ENCODE measurements around the gene FAT2.
A peak's percentile ranks its signal among the peaks of the same experiment; 100 is the strongest.

Gene FAT2

GRCh38 chr5:151615431-151615830 lies 24.3 kb upstream of the FAT2 start:
- CTCF ChIA-PET: interaction anchor here (1.1 kb wide), 1 partner anchor 16 kb away, joined by 3 read pairs; no protein-coding TSS in a partner anchor
- no peak for DNase-seq (ENCODE audit: extremely low spot score)
- POLR2A ChIA-PET: no interaction called here
- TF ChIP-seq, protein P1, sequence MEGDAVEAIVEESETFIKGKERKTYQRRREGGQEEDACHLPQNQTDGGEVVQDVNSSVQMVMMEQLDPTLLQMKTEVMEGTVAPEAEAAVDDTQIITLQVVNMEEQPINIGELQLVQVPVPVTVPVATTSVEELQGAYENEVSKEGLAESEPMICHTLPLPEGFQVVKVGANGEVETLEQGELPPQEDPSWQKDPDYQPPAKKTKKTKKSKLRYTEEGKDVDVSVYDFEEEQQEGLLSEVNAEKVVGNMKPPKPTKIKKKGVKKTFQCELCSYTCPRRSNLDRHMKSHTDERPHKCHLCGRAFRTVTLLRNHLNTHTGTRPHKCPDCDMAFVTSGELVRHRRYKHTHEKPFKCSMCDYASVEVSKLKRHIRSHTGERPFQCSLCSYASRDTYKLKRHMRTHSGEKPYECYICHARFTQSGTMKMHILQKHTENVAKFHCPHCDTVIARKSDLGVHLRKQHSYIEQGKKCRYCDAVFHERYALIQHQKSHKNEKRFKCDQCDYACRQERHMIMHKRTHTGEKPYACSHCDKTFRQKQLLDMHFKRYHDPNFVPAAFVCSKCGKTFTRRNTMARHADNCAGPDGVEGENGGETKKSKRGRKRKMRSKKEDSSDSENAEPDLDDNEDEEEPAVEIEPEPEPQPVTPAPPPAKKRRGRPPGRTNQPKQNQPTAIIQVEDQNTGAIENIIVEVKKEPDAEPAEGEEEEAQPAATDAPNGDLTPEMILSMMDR (IDR thresholded peaks at IDR 0.05; ENCODE audit: control extremely low read depth, extremely low read depth, low read depth, missing control alignments): no peak

- POLR2A ChIA-PET: no interaction called here
- CTCF ChIA-PET: interaction anchor here (1.0 to 3.4 kb wide), 3 partner anchors 37 to 135 kb away, joined by 3 to 27 read pairs (median 4); no protein-coding TSS in a partner anchor
- no peak for DNase-seq (ENCODE audit: extremely low spot score)
- TF ChIP-seq, protein P1 (IDR thresholded peaks at IDR 0.05; ENCODE audit: control extremely low read depth, extremely low read depth, low read depth, missing control alignments): no peak
These were observed 23.4 kb upstream of the FAT2 start for GRCh38 chr5:151614565-151614964.

- CTCF ChIA-PET: interaction anchor here (1.1 to 3.4 kb wide), 4 partner anchors 8 to 46 kb away, joined by 3 to 27 read pairs (median 5); no protein-coding TSS in a partner anchor
- TF ChIP-seq, protein P1 (IDR thresholded peaks at IDR 0.05; ENCODE audit: control extremely low read depth, extremely low read depth, low read depth, missing control alignments): no peak
- DNase-seq (ENCODE audit: extremely low spot score): peak; percentile 72
- POLR2A ChIA-PET: no interaction called here
These were observed 21.7 kb upstream of the FAT2 start for GRCh38 chr5:151612689-151613427.

GRCh38 chr5:151611127-151611775 lies 20.1 kb upstream of the FAT2 start:
- POLR2A ChIA-PET: no interaction called here
- DNase-seq (ENCODE audit: extremely low spot score): no peak
- TF ChIP-seq, protein P1 (IDR thresholded peaks at IDR 0.05; ENCODE audit: control extremely low read depth, extremely low read depth, low read depth, missing control alignments): no peak
- CTCF ChIA-PET: interaction anchor here (0.7 to 3.4 kb wide), 5 partner anchors 13 to 40 kb away, joined by 3 to 27 read pairs (median 3); no protein-coding TSS in a partner anchor

- DNase-seq (ENCODE audit: extremely low spot score): no peak
- ChIA-PET CTCF (interaction anchor here (1.2 to 1.5 kb wide), 3 partner anchors 9 to 23 kb away, joined by 4 to 5 read pairs (median 4); no protein-coding TSS in a partner anchor), POLR2A (no interaction called here)
- TF ChIP-seq, protein P1 (IDR thresholded peaks at IDR 0.05; ENCODE audit: control extremely low read depth, extremely low read depth, low read depth, missing control alignments): no peak
These were observed 17.4 kb upstream of the FAT2 start for GRCh38 chr5:151608522-151608921.

DNA sequence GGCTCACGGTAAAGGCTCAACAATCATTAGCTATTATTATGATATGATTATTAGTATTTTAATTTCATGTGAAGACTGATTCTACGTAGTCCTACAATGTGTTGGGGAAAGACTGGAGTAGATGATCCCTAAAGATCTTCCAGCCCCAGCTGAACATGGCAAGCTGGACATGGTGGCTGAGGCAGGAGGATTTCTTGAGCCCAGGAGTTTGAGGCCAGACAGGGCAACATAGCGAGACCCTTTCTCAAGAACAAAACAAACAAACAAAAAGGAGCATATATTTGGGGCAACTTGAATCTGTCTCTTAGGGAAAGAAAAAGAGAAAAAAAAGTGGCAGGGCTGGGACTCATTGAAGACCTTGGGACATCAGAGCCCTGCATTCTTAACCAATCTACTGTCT lies 16.2 kb upstream of the FAT2 start:
- CTCF ChIA-PET: interaction anchor here (1.1 to 1.3 kb wide), 2 partner anchors 11 to 17 kb away, joined by 3 read pairs; no protein-coding TSS in a partner anchor
- POLR2A ChIA-PET: no interaction called here
- TF ChIP-seq, protein P1 (IDR thresholded peaks at IDR 0.05; ENCODE audit: control extremely low read depth, extremely low read depth, low read depth, missing control alignments): no peak
- DNase-seq (ENCODE audit: extremely low spot score): no peak

Data from GM10248 (cell line).